Activated naive CD8-positive, alpha-beta T cell treated with anti-CD3 and anti-CD28 coated beads, Interleukin-2, amount 50 U/mL, for 24 hours (primary cell): Measurements from ENCODE around the gene TMEM143.

ENCODE experiments used
- ATAC-seq: fragments of 150-1000 bp; cut with Tn5 transposase; one replicate; pipeline ENCODE4 v1.10.0; 2021
- DNase-seq: peaks from one replicate; pipeline ENCODE4 v3.0.0; 2021
- H3K27ac Mint-ChIP-seq: one replicate; pipeline ENCODE4 v1.8.0; 2021; ENCODE audit warnings: mild to moderate bottlenecking, mixed read lengths
- H3K27me3 Mint-ChIP-seq: one replicate; pipeline ENCODE4 v1.8.0; 2021; ENCODE audit warnings: mixed read lengths
- H3K36me3 Mint-ChIP-seq: one replicate; pipeline ENCODE4 v1.8.0; 2021; ENCODE audit warnings: low read depth, mixed read lengths
- H3K4me1 Mint-ChIP-seq: one replicate; pipeline ENCODE4 v1.8.0; 2021; ENCODE audit warnings: mixed read lengths
- H3K4me3 Mint-ChIP-seq: one replicate; pipeline ENCODE4 v1.8.0; 2021; ENCODE audit warnings: mild to moderate bottlenecking, moderate library complexity, mixed read lengths
- H3K9me3 Mint-ChIP-seq: one replicate; pipeline ENCODE4 v1.8.0; 2021; ENCODE audit warnings: mixed read lengths

TMEM143 gene

GRCh38 chr19:48353677-48354076 lies 10.1 kb downstream of the TMEM143 start:
- H3K27ac Mint-ChIP-seq = no peak overlapping the region
- H3K27me3 Mint-ChIP-seq = no peaks in the 10 kb centered on the region
- DNase-seq (no peak), ATAC-seq (no peak)
- H3K9me3 Mint-ChIP-seq = no peaks in the 10 kb centered on the region
- no peaks in the 10 kb centered on the region for H3K4me1 Mint-ChIP-seq
- H3K4me3 Mint-ChIP-seq = no peak overlapping the region
- H3K36me3 Mint-ChIP-seq = no peaks in the 10 kb centered on the region

GRCh38 chr19:48351341-48351752 lies 12.4 kb downstream of the TMEM143 start:
- Mint-ChIP-seq H3K36me3 (no peaks in the 10 kb centered on the region), H3K9me3 (no peaks in the 10 kb centered on the region), H3K27ac (no peak overlapping the region), H3K27me3 (no peaks in the 10 kb centered on the region), H3K4me3 (no peak overlapping the region), H3K4me1 (no peaks in the 10 kb centered on the region)
- DNase-seq (peak; percentile 88), ATAC-seq (peak; percentile 90)

- no peak overlapping the region for H3K27ac Mint-ChIP-seq
- H3K9me3 Mint-ChIP-seq = no peaks in the 10 kb centered on the region
- DNase-seq (no peak), ATAC-seq (no peak)
- no peaks in the 10 kb centered on the region for H3K36me3 Mint-ChIP-seq
- no peaks in the 10 kb centered on the region for H3K4me1 Mint-ChIP-seq
- H3K4me3 Mint-ChIP-seq = no peak overlapping the region
- H3K27me3 Mint-ChIP-seq = no peaks in the 10 kb centered on the region
Measured at GRCh38 chr19:48350856-48351255, 12.9 kb downstream of the TMEM143 start.

- H3K9me3 Mint-ChIP-seq = no peaks in the 10 kb centered on the region
- H3K27me3 Mint-ChIP-seq = no peaks in the 10 kb centered on the region
- no peaks in the 10 kb centered on the region for H3K4me1 Mint-ChIP-seq
- DNase-seq (no peak), ATAC-seq (no peak)
- H3K27ac Mint-ChIP-seq = no peak overlapping the region
- H3K4me3 Mint-ChIP-seq = no peak overlapping the region
- H3K36me3 Mint-ChIP-seq = no peaks in the 10 kb centered on the region
Measured at GRCh38 chr19:48348737-48349136, 15.0 kb downstream of the TMEM143 start.

GRCh38 chr19:48348045-48348444 lies 15.7 kb downstream of the TMEM143 start:
- Mint-ChIP-seq H3K4me1 (no peaks in the 10 kb centered on the region), H3K27me3 (no peaks in the 10 kb centered on the region), H3K36me3 (no peaks in the 10 kb centered on the region), H3K4me3 (no peak overlapping the region), H3K27ac (no peak overlapping the region), H3K9me3 (no peaks in the 10 kb centered on the region)
- ATAC-seq (no peak), DNase-seq (no peak)

- Mint-ChIP-seq H3K27me3 (no peaks in the 10 kb centered on the region), H3K27ac (no peak overlapping the region), H3K4me3 (no peak overlapping the region), H3K36me3 (no peaks in the 10 kb centered on the region), H3K9me3 (no peaks in the 10 kb centered on the region), H3K4me1 (no peaks in the 10 kb centered on the region)
- DNase-seq (no peak), ATAC-seq (no peak)
Measured at GRCh38 chr19:48346191-48346590, 17.5 kb downstream of the TMEM143 start.

- no peaks in the 10 kb centered on the region for H3K9me3 Mint-ChIP-seq
- DNase-seq (no peak), ATAC-seq (no peak)
- H3K27me3 Mint-ChIP-seq = no peaks in the 10 kb centered on the region
- H3K27ac Mint-ChIP-seq = no peak overlapping the region
- no peaks in the 10 kb centered on the region for H3K36me3 Mint-ChIP-seq
- no peak overlapping the region for H3K4me3 Mint-ChIP-seq
- no peaks in the 10 kb centered on the region for H3K4me1 Mint-ChIP-seq
Measured at GRCh38 chr19:48344892-48345291, 18.8 kb downstream of the TMEM143 start.

- H3K36me3 Mint-ChIP-seq = no peaks in the 10 kb centered on the region
- H3K9me3 Mint-ChIP-seq = no peaks in the 10 kb centered on the region
- ATAC-seq (no peak), DNase-seq (no peak)
- H3K27me3 Mint-ChIP-seq = no peaks in the 10 kb centered on the region
- no peak overlapping the region for H3K4me3 Mint-ChIP-seq
- H3K27ac Mint-ChIP-seq = no peak overlapping the region
- no peaks in the 10 kb centered on the region for H3K4me1 Mint-ChIP-seq
Measured at GRCh38 chr19:48342841-48343540, 20.7 kb downstream of the TMEM143 start.

GRCh38 chr19:48342414-48342738 lies 21.4 kb downstream of the TMEM143 start:
- Mint-ChIP-seq H3K4me3 (no peak overlapping the region), H3K4me1 (no peaks in the 10 kb centered on the region), H3K27me3 (no peaks in the 10 kb centered on the region), H3K36me3 (no peaks in the 10 kb centered on the region), H3K9me3 (no peaks in the 10 kb centered on the region), H3K27ac (no peak overlapping the region)
- ATAC-seq = no peak
- DNase-seq = no peak

- H3K27ac Mint-ChIP-seq = no peak overlapping the region
- no peak for DNase-seq
- no peak overlapping the region for H3K4me3 Mint-ChIP-seq
- no peak for ATAC-seq
- H3K9me3 Mint-ChIP-seq = no peaks in the 10 kb centered on the region
- no peaks in the 10 kb centered on the region for H3K36me3 Mint-ChIP-seq
- H3K27me3 Mint-ChIP-seq = no peaks in the 10 kb centered on the region
- no peaks in the 10 kb centered on the region for H3K4me1 Mint-ChIP-seq
Measured at GRCh38 chr19:48341515-48342413, 22.0 kb downstream of the TMEM143 start.

GRCh38 chr19:48340995-48341394 lies 22.7 kb downstream of the TMEM143 start:
- ATAC-seq = no peak
- Mint-ChIP-seq H3K9me3 (no peaks in the 10 kb centered on the region), H3K27me3 (no peaks in the 10 kb centered on the region), H3K4me3 (no peak overlapping the region), H3K27ac (no peak overlapping the region), H3K4me1 (no peaks in the 10 kb centered on the region), H3K36me3 (no peaks in the 10 kb centered on the region)
- no peak for DNase-seq

- DNase-seq = no peak
- H3K9me3 Mint-ChIP-seq = no peaks in the 10 kb centered on the region
- no peaks in the 10 kb centered on the region for H3K27me3 Mint-ChIP-seq
- no peak overlapping the region for H3K4me3 Mint-ChIP-seq
- H3K36me3 Mint-ChIP-seq = no peaks in the 10 kb centered on the region
- H3K27ac Mint-ChIP-seq = no peak overlapping the region
- peaks cover 6% of the 10 kb centered on the region for H3K4me1 Mint-ChIP-seq
- no peak for ATAC-seq
Measured at GRCh38 chr19:48338802-48339503, 24.8 kb downstream of the TMEM143 start.

- no peak overlapping the region for H3K27ac Mint-ChIP-seq
- ATAC-seq (no peak), DNase-seq (no peak)
- no peaks in the 10 kb centered on the region for H3K36me3 Mint-ChIP-seq
- no peak overlapping the region for H3K4me3 Mint-ChIP-seq
- H3K9me3 Mint-ChIP-seq = no peaks in the 10 kb centered on the region
- no peaks in the 10 kb centered on the region for H3K27me3 Mint-ChIP-seq
- H3K4me1 Mint-ChIP-seq = peaks cover 11% of the 10 kb centered on the region
Measured at GRCh38 chr19:48338253-48338755, 25.4 kb downstream of the TMEM143 start.

- Mint-ChIP-seq H3K4me3 (peak overlapping the region; percentile 89), H3K27me3 (no peaks in the 10 kb centered on the region), H3K9me3 (no peaks in the 10 kb centered on the region), H3K27ac (peak overlapping the region; percentile 97), H3K4me1 (peaks cover 49% of the 10 kb centered on the region), H3K36me3 (peaks cover 24% of the 10 kb centered on the region)
- ATAC-seq (peak; percentile 81), DNase-seq (peak; percentile 93)
Measured at GRCh38 chr19:48333467-48334384, 30.0 kb downstream of the TMEM143 start.
